H9 (cell line): Measurements from ENCODE around the gene CBX8. TPM values are rescaled to one million over a fixed set of nuclear protein-coding genes. Genes with fewer than 3 reads are reported as not detected.
A peak's percentile ranks its signal among the peaks of the same experiment; 100 is the strongest.

ENCODE experiments used
- DNase-seq: peaks from one replicate; pipeline ENCODE4 v3.0.0-alpha.2; 2017
- H2AFZ ChIP-seq: one replicate; pipeline ENCODE4 v1.6.1; 2013; ENCODE audit warnings: mild to moderate bottlenecking, low read length, control low read depth, moderate library complexity
- H2AK5ac ChIP-seq: 2 replicates; pipeline ENCODE4 v1.6.1; 2013; ENCODE audit warnings: low read length, control low read depth, mixed read lengths; ENCODE audit not compliant: insufficient read length
- H2BK120ac ChIP-seq: one replicate; pipeline ENCODE4 v1.6.1; 2013; ENCODE audit warnings: low read depth, mild to moderate bottlenecking, low read length, control low read depth, inconsistent platforms; ENCODE audit not compliant: poor library complexity, severe bottlenecking
- H2BK12ac ChIP-seq: 2 replicates; pipeline ENCODE4 v1.6.1; 2013; ENCODE audit warnings: low read length, control low read depth, mixed read lengths, low read depth; ENCODE audit not compliant: insufficient read length
- H2BK15ac ChIP-seq: 2 replicates; pipeline ENCODE4 v1.6.1; 2013; ENCODE audit warnings: low read depth, low read length, control low read depth
- H2BK20ac ChIP-seq: one replicate; pipeline ENCODE4 v1.6.1; 2013; ENCODE audit warnings: low read depth, mild to moderate bottlenecking, low read length, control low read depth, inconsistent platforms; ENCODE audit not compliant: poor library complexity, severe bottlenecking
- H2BK5ac ChIP-seq: 2 replicates; pipeline ENCODE4 v1.6.1; 2013; ENCODE audit warnings: low read length, control low read depth, mixed read lengths; ENCODE audit not compliant: insufficient read length
- H3K14ac ChIP-seq: 2 replicates; pipeline ENCODE4 v1.6.1; 2013; ENCODE audit warnings: low read length, control low read depth; ENCODE audit not compliant: insufficient read depth
- H3K18ac ChIP-seq: 2 replicates; pipeline ENCODE4 v1.6.1; 2013; ENCODE audit warnings: low read depth, mild to moderate bottlenecking, mixed read lengths, low read length, control low read depth; ENCODE audit not compliant: insufficient read length
- H3K23ac ChIP-seq: 2 replicates; pipeline ENCODE4 v1.6.1; 2013; ENCODE audit warnings: low read length, control low read depth, mixed read lengths, low read depth; ENCODE audit not compliant: insufficient read length
- H3K23me2 ChIP-seq: 2 replicates; pipeline ENCODE4 v1.6.1; 2013; ENCODE audit warnings: low read depth, mild to moderate bottlenecking, mixed read lengths, low read length, control low read depth; ENCODE audit not compliant: insufficient read length, poor library complexity, severe bottlenecking
- H3K27ac ChIP-seq: 2 replicates; pipeline ENCODE4 v1.5.1; 2013; ENCODE audit warnings: low read length, control low read depth, mixed read lengths, low read depth; ENCODE audit not compliant: insufficient read length
- H3K27me3 ChIP-seq: 2 replicates; pipeline ENCODE4 v1.6.1; 2013; ENCODE audit warnings: low read length, control low read depth, inconsistent platforms; ENCODE audit not compliant: insufficient read depth
- H3K4ac ChIP-seq: 2 replicates; pipeline ENCODE4 v1.6.1; 2013; ENCODE audit warnings: low read depth, mild to moderate bottlenecking, control low read depth, inconsistent platforms, low read length, moderate library complexity
- H3K4me1 ChIP-seq: 2 replicates; pipeline ENCODE4 v1.6.1; 2013; ENCODE audit warnings: low read length, control low read depth, inconsistent platforms; ENCODE audit not compliant: insufficient read depth
- H3K4me2 ChIP-seq: 2 replicates; pipeline ENCODE4 v1.6.1; 2013; ENCODE audit warnings: low read length, control low read depth, mixed read lengths; ENCODE audit not compliant: insufficient read length, insufficient read depth
- H3K56ac ChIP-seq: 2 replicates; pipeline ENCODE4 v1.6.1; 2013; ENCODE audit warnings: low read depth, mild to moderate bottlenecking, mixed read lengths, low read length, control low read depth; ENCODE audit not compliant: insufficient read length
- H3K79me1 ChIP-seq: 2 replicates; pipeline ENCODE4 v1.6.1; 2013; ENCODE audit warnings: low read depth, mild to moderate bottlenecking, moderate library complexity, low read length, control low read depth, inconsistent platforms; ENCODE audit not compliant: insufficient read depth, poor library complexity, severe bottlenecking
- H3K79me2 ChIP-seq: 2 replicates; pipeline ENCODE4 v1.6.1; 2013; ENCODE audit warnings: low read length, control low read depth, inconsistent platforms; ENCODE audit not compliant: insufficient read depth
- H3K9ac ChIP-seq: 2 replicates; pipeline ENCODE4 v1.6.1; 2013; ENCODE audit warnings: low read length, control low read depth, mixed read lengths; ENCODE audit not compliant: insufficient read length; ENCODE audit errors: extremely low read depth
- H3K9me3 ChIP-seq: one replicate; pipeline ENCODE4 v1.6.1; 2013; ENCODE audit warnings: low read depth, low read length, inconsistent platforms; ENCODE audit not compliant: control insufficient read depth
- H3T11ph ChIP-seq: one replicate; pipeline ENCODE4 v1.6.1; 2013; ENCODE audit warnings: mild to moderate bottlenecking, low read length, control low read depth, inconsistent platforms
- H4K20me1 ChIP-seq: one replicate; pipeline ENCODE4 v1.6.1; 2013; ENCODE audit not compliant: control insufficient read depth, insufficient read length, insufficient read depth
- H4K5ac ChIP-seq: 2 replicates; pipeline ENCODE4 v1.6.1; 2013; ENCODE audit warnings: low read depth, mild to moderate bottlenecking, mixed read lengths, low read length, control low read depth; ENCODE audit not compliant: insufficient read length
- H4K8ac ChIP-seq: replicated peaks from 2 replicates; pipeline ENCODE4 v1.6.1; 2013; ENCODE audit warnings: low read length, control low read depth, mixed read lengths, low read depth; ENCODE audit not compliant: insufficient read length
- H4K91ac ChIP-seq: 2 replicates; pipeline ENCODE4 v1.6.1; 2013; ENCODE audit warnings: low read depth, mild to moderate bottlenecking, moderate library complexity, mixed read lengths, low read length, control low read depth; ENCODE audit not compliant: insufficient read length
- H3K27ac Mint-ChIP-seq, 3 experiments: 2 replicates in 2 of 3; 3 replicates in 1 of 3; pipeline ENCODE4 v1.8.0; 2020 to 2021; ENCODE audit warnings: mixed read lengths in 3 of 3, mild to moderate bottlenecking in 1 of 3, moderate library complexity in 1 of 3
- H3K27me3 Mint-ChIP-seq: 2 replicates; pipeline ENCODE4 v1.8.0; 2021; ENCODE audit warnings: low read depth, mild to moderate bottlenecking, moderate library complexity, mixed read lengths
- H3K36me3 Mint-ChIP-seq, 3 experiments: 2 replicates in 2 of 3; 3 replicates in 1 of 3; pipeline ENCODE4 v1.8.0; 2020 to 2021; ENCODE audit warnings: low read depth in 3 of 3, mixed read lengths in 3 of 3; ENCODE audit not compliant: insufficient read depth in 1 of 3
- H3K4me1 Mint-ChIP-seq, 2 experiments: 2 replicates each; pipeline ENCODE4 v1.8.0; 2020; ENCODE audit warnings: mixed read lengths in 2 of 2
- H3K4me3 Mint-ChIP-seq, 2 experiments: 2 replicates in 1 of 2; 3 replicates in 1 of 2; pipeline ENCODE4 v1.8.0; 2020 to 2021; ENCODE audit warnings: mild to moderate bottlenecking in 2 of 2, mixed read lengths in 2 of 2, moderate library complexity in 1 of 2
- H3K9me3 Mint-ChIP-seq, 2 experiments: 2 replicates in 1 of 2; 3 replicates in 1 of 2; pipeline ENCODE4 v1.8.0; 2020; ENCODE audit warnings: mild to moderate bottlenecking in 2 of 2, mixed read lengths in 2 of 2, moderate library complexity in 1 of 2
- CTCF ChIP-seq: fragments of 200-600 bp; sonication (generic); conservative IDR thresholded peaks from 3 replicates; pipeline ENCODE4 v1.8.0; 2021; ENCODE audit warnings: antibody characterized with exemption, mild to moderate bottlenecking
- WGBS: extraction: QIAGEN DNeasy Blood & Tissue Kit; methylation state at CpG from one replicate; pipeline ENCODE4 v1.1.7; 2013; ENCODE audit warnings: missing lambda C conversion rate, low lambda C conversion rate, mixed read lengths; ENCODE audit not compliant: insufficient read length; ENCODE audit errors: extremely low coverage; 5-methylcytosine and 5-hydroxymethylcytosine counted together
- total RNA-seq: library from RNA; stranded (reverse); gene quantifications from 2 replicates; pipeline ENCODE4 v1.2.1, GENCODE V29; 2021

Gene CBX8
- total RNA-seq, 1 experiment from 2014 or later = 1.2 TPM

GRCh38 chr17:79843474-79843815 lies 46.6 kb upstream of the CBX8 start:
- H3K9me3 ChIP-seq = no peaks in the 10 kb centered on the region
- no peak overlapping the region for H2AFZ ChIP-seq
- H4K8ac ChIP-seq = no peak overlapping the region
- TF ChIP-seq CTCF = no peak
- no peak overlapping the region for H3K23ac ChIP-seq
- H3K4ac ChIP-seq = no peak overlapping the region
- H3K4me1 ChIP-seq = no peaks in the 10 kb centered on the region
- no peak overlapping the region for H2AK5ac ChIP-seq
- no peak overlapping the region for H3K27ac ChIP-seq
- Mint-ChIP-seq H3K4me3 (peak overlapping the region; percentile 47 to 76), H3K27me3 (peaks cover 88% of the 10 kb centered on the region), H3K9me3 (peaks cover 2 to 5% of the 10 kb centered on the region in 2 experiments; a peak in 1 of 5 replicates), H3K36me3 (no peaks in the 10 kb centered on the region; a peak in 1 of 7 replicates), H3K4me1 (peaks cover 14 to 18% of the 10 kb centered on the region in 2 experiments), H3K27ac (no peak overlapping the region)
- no peak overlapping the region for H4K5ac ChIP-seq
- peaks cover 58% of the 10 kb centered on the region for H3K27me3 ChIP-seq
- no peak overlapping the region for H2BK12ac ChIP-seq
- no peak overlapping the region for H2BK5ac ChIP-seq
- no peak overlapping the region for H3K14ac ChIP-seq
- no peak overlapping the region for H2BK120ac ChIP-seq
- WGBS = no CpG with 5 or more reads among the region's 39 CpGs
- no peak overlapping the region for H3K18ac ChIP-seq
- no peak overlapping the region for H3T11ph ChIP-seq
- DNase-seq = no peak
- H3K56ac ChIP-seq = no peak overlapping the region
- no peaks in the 10 kb centered on the region for H3K79me1 ChIP-seq
- no peaks in the 10 kb centered on the region for H3K79me2 ChIP-seq
- H4K20me1 ChIP-seq = no peaks in the 10 kb centered on the region
- H3K9ac ChIP-seq = no peak overlapping the region
- no peak overlapping the region for H2BK20ac ChIP-seq
- no peak overlapping the region for H4K91ac ChIP-seq
- H3K23me2 ChIP-seq = peaks cover 20% of the 10 kb centered on the region
- no peak overlapping the region for H2BK15ac ChIP-seq
- H3K4me2 ChIP-seq = peak overlapping the region; percentile 68
